Esophagus muscularis mucosa (tissue), 4 donors: Measurements from ENCODE around the gene MAP4K4.

Source experiments
- CTCF ChIP-seq, 3 experiments: fragments of 200-600 bp in 2 of 3; fragments of 450-650 bp in 1 of 3; sonication (generic) in 2 of 3; IDR thresholded peaks; one replicate each; pipeline ENCODE4 v1.5.1; 2017 to 2019; ENCODE audit warnings: antibody characterized with exemption in 3 of 3, mild to moderate bottlenecking in 2 of 3, moderate library complexity in 1 of 3
- EP300 ChIP-seq: sonication (generic); formaldehyde crosslinking; IDR thresholded peaks from one replicate; pipeline ENCODE4 v1.6.1; 2017; ENCODE audit warnings: antibody characterized with exemption
- POLR2A ChIP-seq: fragments of 450-650 bp; IDR thresholded peaks from one replicate; pipeline ENCODE4 v1.6.1; 2017; ENCODE audit warnings: antibody characterized with exemption, moderate library complexity, mild to moderate bottlenecking, low read depth

- no peak for TF ChIP-seq CTCF (IDR thresholded peaks at IDR 0.05)
- TF ChIP-seq POLR2A: no peak
- no peak for TF ChIP-seq EP300
Observed at GRCh38 chr2:101720732-101721131, 23.2 kb downstream of the MAP4K4 start.
